GM12891 (cell line): ENCODE data around the gene PCBP4.

Source experiments
- DNase-seq: peaks from one replicate; pipeline ENCODE4 v3.0.0; 2011; ENCODE audit warnings: low spot score; ENCODE audit not compliant: insufficient read length
- FAIRE-seq: peaks from 2 replicates; lab custom pipeline; 2011; peaks lifted over from hg19 to GRCh38; lab: Jason Lieb, UNC
- PAX5 ChIP-seq: IDR thresholded peaks from 2 replicates; pipeline ENCODE4 v1.6.1; 2011; ENCODE audit warnings: low read length, moderate library complexity, mild to moderate bottlenecking; ENCODE audit not compliant: insufficient read depth, severe bottlenecking
- POLR2A ChIP-seq: IDR thresholded peaks from 2 replicates; pipeline ENCODE4 v1.6.1; 2011; ENCODE audit warnings: low read depth, low read length, control low read depth
- POLR2AphosphoS5 ChIP-seq: IDR thresholded peaks from 2 replicates; pipeline ENCODE4 v1.6.1; 2011; ENCODE audit warnings: low read depth, low read length, control low read depth
- POU2F2 ChIP-seq: IDR thresholded peaks from 2 replicates; pipeline ENCODE4 v1.6.1; 2011; ENCODE audit warnings: low read depth, mild to moderate bottlenecking, control low read depth, low read length, moderate library complexity
- SPI1 ChIP-seq: IDR thresholded peaks from 2 replicates; pipeline ENCODE4 v1.6.1; 2011; ENCODE audit warnings: low read depth, low read length, control low read depth
- TAF1 ChIP-seq: IDR thresholded peaks from 2 replicates; pipeline ENCODE4 v1.6.1; 2011; ENCODE audit warnings: low read depth, low read length, control low read depth

Gene PCBP4

DNA sequence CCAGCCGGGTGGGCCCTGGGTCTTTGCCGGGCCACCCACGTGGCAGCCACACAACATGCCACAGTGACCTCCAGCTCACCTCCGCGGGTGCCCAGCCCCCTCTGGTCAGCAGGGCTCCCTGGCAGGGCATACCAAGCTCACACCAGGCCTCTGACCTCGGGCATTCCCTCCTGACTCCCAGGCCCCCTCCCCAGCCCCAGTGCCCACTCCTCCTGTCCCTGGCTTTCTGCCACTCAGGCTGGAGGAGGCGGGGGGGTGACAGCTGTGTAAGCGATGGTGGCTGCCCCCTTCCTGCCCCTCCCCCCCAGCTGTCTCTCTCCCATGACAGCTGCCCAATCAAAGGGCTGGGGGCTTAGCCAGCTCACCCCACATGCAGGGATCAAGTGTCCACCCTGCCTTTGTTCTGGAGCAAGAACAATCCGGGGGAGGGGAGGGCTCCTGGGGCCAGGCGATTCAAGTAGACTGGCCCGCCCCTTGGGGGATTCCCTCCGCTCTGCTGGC is 3.3 kb downstream of the PCBP4 start:
- no peak for TF ChIP-seq POU2F2
- TF ChIP-seq TAF1 = no peak
- TF ChIP-seq SPI1 = no peak
- no peak for TF ChIP-seq POLR2A
- no peak for TF ChIP-seq POLR2AphosphoS5
- TF ChIP-seq PAX5 = no peak
- DNase-seq = no peak
- no peak for FAIRE-seq

DNA sequence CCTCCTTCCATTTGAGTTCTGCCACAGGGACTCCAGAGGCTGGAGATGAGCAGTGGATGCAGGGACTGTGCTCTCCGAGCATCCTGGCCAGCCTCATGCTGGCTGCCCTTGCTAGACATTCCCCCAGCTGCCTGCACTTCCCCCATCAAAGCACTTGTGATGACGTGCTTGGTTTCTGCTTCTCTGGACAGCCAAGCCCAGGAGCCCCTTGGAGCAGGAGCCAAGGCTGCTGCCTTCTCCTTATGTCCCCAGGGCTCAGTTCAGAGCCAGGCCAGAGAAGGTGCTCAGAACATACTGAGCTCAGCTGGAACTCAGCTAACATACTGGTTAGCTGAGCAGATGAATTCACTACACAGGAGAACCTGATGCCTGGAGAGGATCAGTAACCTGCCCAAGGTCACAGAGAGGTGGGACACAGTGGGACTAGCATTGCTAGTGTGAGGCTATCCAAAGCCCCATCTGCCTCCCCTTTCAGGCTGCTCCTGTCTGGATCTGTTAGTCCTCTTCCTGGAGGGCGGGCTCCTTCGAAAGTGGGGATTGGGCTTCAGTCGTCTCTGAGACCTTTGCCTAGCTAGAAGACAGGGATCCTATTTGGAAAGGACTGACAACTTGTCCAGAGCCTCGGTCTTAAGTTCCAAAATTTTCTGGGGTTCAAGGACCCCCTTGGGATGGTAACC is 4.3 kb downstream of the PCBP4 start:
- no peak for TF ChIP-seq SPI1
- no peak for TF ChIP-seq POU2F2
- no peak for TF ChIP-seq POLR2AphosphoS5
- TF ChIP-seq POLR2A = no peak
- TF ChIP-seq PAX5 = no peak
- TF ChIP-seq TAF1 = no peak
- FAIRE-seq (no peak), DNase-seq (no peak)

DNA sequence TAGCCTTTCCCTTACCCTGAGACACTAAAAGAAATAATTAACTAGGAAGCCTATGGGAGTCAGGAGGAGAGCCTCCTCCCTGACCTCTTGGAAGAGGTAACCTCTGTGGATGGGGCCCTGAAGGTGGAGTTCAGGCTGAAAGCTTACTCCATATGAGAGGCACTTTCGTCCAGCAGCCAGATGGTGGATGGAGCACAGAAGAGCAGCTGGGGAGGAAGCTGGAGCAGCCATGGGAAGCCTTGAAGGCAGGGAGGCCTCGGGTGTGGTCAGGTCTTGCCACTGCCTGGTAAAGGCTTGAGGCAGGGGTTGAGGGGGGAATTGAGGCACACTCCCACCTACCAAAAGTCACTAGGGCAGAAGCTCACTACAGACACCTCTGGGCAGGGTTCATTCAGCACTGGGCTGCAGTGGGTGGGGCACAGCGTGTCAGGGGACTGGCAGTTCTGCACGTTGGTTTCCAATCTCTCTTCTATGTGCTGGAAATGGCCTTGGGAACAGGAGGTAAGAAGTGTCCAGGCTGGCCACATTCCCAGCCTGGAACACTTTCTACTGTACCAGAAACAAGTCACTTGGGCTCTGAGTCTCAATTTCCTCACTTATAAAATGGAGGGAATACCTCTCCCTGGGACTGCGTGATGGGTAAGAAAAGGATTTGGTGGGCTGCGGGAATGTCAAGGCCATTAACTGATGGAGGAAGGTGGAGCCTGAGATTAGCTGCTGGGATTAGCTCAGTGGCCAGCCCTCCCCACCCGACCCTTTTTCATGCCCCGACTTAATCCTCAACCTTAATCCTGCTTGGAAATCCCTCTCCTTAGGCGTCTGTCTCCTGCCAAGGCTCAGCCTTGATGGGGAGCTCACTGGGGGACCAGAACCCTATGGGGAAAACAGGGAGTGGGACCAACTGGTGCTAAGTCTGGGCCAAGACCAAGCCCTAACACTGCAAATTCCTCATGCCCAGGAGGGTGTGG is 5.4 kb downstream of the PCBP4 start:
- no peak for DNase-seq
- no peak for TF ChIP-seq POU2F2
- no peak for TF ChIP-seq TAF1
- TF ChIP-seq PAX5 = no peak
- TF ChIP-seq POLR2A = no peak
- TF ChIP-seq SPI1 = no peak
- no peak for TF ChIP-seq POLR2AphosphoS5
- no peak for FAIRE-seq

DNA sequence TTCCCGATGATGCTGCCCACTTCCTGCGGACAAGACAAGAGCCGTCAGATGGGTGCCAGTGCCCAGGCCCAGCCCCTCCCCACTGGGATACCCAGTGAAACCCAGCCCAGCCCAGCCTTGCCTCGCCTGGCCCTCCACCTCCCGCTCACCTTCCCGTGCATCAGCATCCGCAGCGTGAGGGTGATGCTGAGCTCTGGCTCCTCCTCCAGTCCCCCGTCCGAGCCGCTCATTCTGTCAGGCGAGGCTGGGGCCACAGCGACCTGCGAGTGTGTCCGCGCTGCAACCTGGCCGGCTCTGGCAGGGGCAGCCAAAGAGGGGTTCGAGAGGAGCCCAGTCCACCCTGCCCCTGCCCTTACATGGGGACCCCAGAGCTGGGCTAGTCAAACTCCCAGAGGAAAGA is 6.2 kb downstream of the PCBP4 start:
- no peak for TF ChIP-seq PAX5
- TF ChIP-seq POLR2AphosphoS5 = no peak
- TF ChIP-seq SPI1 = no peak
- no peak for TF ChIP-seq TAF1
- no peak for TF ChIP-seq POLR2A
- no peak for TF ChIP-seq POU2F2
- FAIRE-seq = no peak
- DNase-seq = no peak

DNA sequence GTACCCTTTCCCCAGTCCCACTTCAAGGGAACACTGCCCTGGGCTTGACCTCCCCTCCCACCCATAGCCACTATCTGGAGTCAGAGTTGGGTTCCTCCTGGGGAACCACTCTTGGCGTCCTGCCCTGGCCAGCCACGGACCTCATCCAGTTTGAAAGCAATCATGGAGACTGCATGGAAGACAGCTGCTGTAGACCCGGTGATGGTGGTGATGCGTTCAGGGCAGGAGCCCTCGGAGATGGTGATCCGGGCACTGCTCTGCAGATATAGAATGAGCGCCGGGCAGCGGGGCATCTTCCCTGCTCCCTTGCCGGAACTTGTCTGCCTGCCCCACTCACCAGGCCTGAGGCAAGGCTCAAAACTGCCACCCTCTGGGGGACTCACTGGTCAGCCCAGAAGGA is 6.9 kb downstream of the PCBP4 start:
- FAIRE-seq = no peak
- no peak for TF ChIP-seq TAF1
- TF ChIP-seq POU2F2 = no peak
- no peak for TF ChIP-seq POLR2AphosphoS5
- no peak for TF ChIP-seq SPI1
- no peak for TF ChIP-seq PAX5
- TF ChIP-seq POLR2A = no peak
- DNase-seq = no peak

DNA sequence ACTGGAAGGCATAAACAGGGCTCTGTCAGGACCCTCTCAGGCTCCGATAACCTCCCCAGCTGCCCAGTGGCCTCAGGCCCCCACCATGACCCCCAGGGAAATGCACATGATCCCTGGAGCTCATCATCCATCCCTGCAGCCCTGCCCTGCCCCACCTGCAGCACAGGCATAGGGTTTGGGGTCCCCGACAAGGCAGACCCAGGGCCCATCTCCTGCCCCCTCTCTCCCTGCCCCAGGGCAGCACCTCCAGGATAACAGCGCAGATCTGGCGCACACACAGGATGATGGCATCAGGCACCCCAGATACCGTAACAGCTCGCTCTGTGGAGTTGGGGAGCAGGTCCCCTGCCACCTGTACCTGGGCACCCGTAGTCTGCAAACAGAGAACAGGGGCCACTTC is 7.6 kb downstream of the PCBP4 start:
- FAIRE-seq = no peak
- TF ChIP-seq POU2F2 (no peak), POLR2A (no peak), SPI1 (no peak), TAF1 (no peak), POLR2AphosphoS5 (no peak), PAX5 (no peak)
- no peak for DNase-seq

DNA sequence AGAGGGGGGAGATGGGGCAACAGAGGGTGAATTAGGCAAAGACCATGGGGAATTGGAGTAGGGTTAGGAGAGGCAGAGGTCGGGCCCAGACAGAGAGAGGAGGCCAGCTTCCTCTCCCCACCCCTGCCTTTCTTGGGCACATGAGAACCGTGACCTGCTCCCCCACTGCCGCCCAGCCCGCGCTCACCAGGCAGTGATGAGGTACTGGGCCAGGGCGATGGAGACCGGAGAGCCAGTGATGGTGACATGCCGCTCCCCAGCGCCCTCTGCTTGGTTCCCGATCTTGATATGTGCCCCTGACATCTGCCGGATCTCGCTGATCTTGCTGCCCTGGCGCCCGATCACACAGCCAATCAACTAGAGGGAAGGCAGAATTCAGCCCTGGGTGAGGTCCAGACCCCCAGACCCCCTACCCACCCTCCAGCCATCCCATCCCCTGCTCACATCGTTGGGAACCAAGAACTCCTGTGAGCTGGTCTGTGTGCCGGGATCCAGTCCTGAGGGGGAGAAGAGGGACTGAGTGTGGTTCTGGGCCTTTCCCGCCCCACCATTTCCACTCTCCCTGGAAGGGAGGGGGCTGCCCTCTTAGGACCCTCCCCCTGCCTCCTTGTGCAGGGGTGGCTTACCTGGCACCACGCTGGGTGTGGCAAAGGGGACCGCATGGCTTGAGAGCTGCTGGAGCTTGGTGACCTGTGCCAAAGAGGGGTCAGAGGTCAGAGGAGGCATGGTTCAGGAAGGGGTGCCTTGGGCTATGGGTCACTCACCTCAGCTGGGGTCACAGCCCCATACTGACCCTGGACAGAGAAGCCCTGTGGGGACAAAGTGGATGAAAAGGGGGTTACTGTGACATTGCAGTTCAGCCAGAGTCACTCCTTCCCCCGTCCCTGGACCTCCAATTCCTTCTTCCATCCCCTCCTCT is 8.4 kb downstream of the PCBP4 start:
- TF ChIP-seq POU2F2 (no peak), PAX5 (no peak), POLR2A (no peak), TAF1 (no peak), SPI1 (no peak), POLR2AphosphoS5 (no peak)
- FAIRE-seq (no peak), DNase-seq (no peak)

DNA sequence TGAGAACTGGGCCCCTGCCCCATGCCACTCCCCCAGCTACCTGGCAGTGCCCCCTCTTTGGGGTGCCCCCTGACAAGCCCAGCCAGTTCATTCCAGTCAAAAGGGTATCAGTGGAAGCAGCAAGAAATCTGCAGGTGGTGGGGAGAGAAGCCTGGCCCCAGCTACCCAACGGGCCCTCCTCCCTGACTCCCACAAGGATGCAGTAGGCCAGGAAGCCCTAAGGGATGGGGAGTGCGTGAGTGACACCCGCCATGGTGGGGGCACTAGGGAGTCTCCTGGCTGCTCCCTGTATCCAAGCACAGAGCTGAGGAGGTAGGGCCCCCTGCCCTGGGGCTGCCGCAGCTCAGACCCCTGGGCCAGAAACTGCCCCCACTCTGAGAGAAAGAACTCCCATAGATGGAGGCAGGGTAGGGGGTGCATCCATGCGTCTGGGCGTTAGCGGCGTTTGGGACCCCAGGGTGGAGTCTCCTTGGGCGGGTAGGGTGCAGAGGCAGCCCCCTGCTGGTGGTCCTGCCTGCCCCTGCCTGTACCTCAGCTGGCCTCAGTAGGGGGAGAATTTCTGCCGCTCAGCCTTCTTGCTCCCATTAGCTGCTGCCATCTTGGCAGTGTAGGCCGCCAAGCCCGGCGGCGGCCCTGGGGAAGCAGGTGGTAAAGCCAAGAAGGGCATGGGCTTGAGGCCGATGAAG is 9.6 kb downstream of the PCBP4 start:
- DNase-seq (no peak), FAIRE-seq (no peak)
- TF ChIP-seq POU2F2 = no peak
- no peak for TF ChIP-seq POLR2AphosphoS5
- no peak for TF ChIP-seq POLR2A
- TF ChIP-seq SPI1 = no peak
- no peak for TF ChIP-seq PAX5
- no peak for TF ChIP-seq TAF1
